ENCODE results near the gene ARHGAP19. TPM values are rescaled to one million over a fixed set of nuclear protein-coding genes. Genes with fewer than 3 reads are reported as not detected.

ARHGAP19 gene
- polyA plus RNA-seq, 1 of the 3 experiments (the other 2 are of a cell fraction) = 3.8 TPM

GRCh38 chr10:97341416-97341815 is 49.0 kb upstream of the ARHGAP19 start (continued):
- TF ChIP-seq PBX3 (IDR thresholded peaks at IDR 0.05) (no peak), SIN3A (IDR thresholded peaks at IDR 0.05; ENCODE audit: borderline replicate concordance, low read depth, low read length) (no peak)

GRCh38 chr10:97338041-97338440 is 45.6 kb upstream of the ARHGAP19 start:
- Histone ChIP-seq H3K4me1 (ENCODE audit: control insufficient read depth in 1 of 2, insufficient read depth in 2 of 2, low read depth in 1 of 2, low read length in 1 of 2) (peaks cover 0 to 10% of the 10 kb centered on the region in 2 experiments; a peak in 1 of 4 replicates), H3K79me2 (ENCODE audit: insufficient read depth) (no peaks in the 10 kb centered on the region)
- 88% methylated on average over 5 of the region's 5 CpGs for WGBS (ENCODE audit: low lambda C conversion rate)

GRCh38 chr10:97336942-97337831 is 44.8 kb upstream of the ARHGAP19 start:
- CTCF ChIA-PET = no interaction called here
- H3K9me2 ChIP-seq = no peaks in the 10 kb centered on the region
- H3K27me3 ChIP-seq (ENCODE audit: insufficient read depth) = no peaks in the 10 kb centered on the region
- no peaks in the 10 kb centered on the region for H3K9me3 ChIP-seq
- POLR2A ChIA-PET = interaction anchor here (0.8 kb wide), 1 partner anchor 45 kb away, joined by 4 read pairs; the partner anchor contains the start of gene ARHGAP19
- H3K9ac ChIP-seq = no peak overlapping the region
- 51% methylated on average over 11 of the region's 11 CpGs for WGBS (ENCODE audit: low lambda C conversion rate)
- no peaks in the 10 kb centered on the region for H4K20me1 ChIP-seq (ENCODE audit: insufficient read depth)
- H3K79me2 ChIP-seq (ENCODE audit: insufficient read depth) = no peaks in the 10 kb centered on the region
- H2AFZ ChIP-seq (ENCODE audit: low read depth) = no peak overlapping the region
- DNase-seq = no peak
- H3K4me2 ChIP-seq = no peak overlapping the region
- no peaks in the 10 kb centered on the region for H3K36me3 ChIP-seq (replicated peaks in 1 of 2; ENCODE audit: control insufficient read depth in 1 of 2, insufficient read depth in 2 of 2, low read length in 1 of 2)
- TF ChIP-seq CHD2 (IDR thresholded peaks at IDR 0.05; ENCODE audit: low read length, partially characterized antibody) (no peak), USF2 (IDR thresholded peaks at IDR 0.05; ENCODE audit: borderline replicate concordance, low read depth, low read length) (no peak), RXRA (IDR thresholded peaks at IDR 0.05; ENCODE audit: borderline replicate concordance, low read depth) (no peak)
- H3K4me1 ChIP-seq (ENCODE audit: control insufficient read depth in 1 of 2, insufficient read depth in 2 of 2, low read depth in 1 of 2, low read length in 1 of 2) = peaks cover 0 to 17% of the 10 kb centered on the region in 2 experiments; a peak in 1 of 4 replicates
- H3K27ac ChIP-seq (ENCODE audit: low read depth in 2 of 2, low read length in 1 of 2) = no peak overlapping the region
- H3F3A ChIP-seq (replicated peaks; ENCODE audit: insufficient read depth) = peaks cover 19% of the 10 kb centered on the region
- H3K4me3 ChIP-seq (ENCODE audit: low read depth in 2 of 2, low read length in 1 of 2) = no peak overlapping the region

More at GRCh38 chr10:97338041-97338440, 45.6 kb upstream of the ARHGAP19 start:
- Histone ChIP-seq H3K27me3 (ENCODE audit: insufficient read depth) (no peaks in the 10 kb centered on the region), H3K9me3 (no peaks in the 10 kb centered on the region), H4K20me1 (ENCODE audit: insufficient read depth) (no peaks in the 10 kb centered on the region), H2AFZ (ENCODE audit: low read depth) (no peak overlapping the region), H3K36me3 (replicated peaks in 1 of 2; ENCODE audit: control insufficient read depth in 1 of 2, insufficient read depth in 2 of 2, low read length in 1 of 2) (no peaks in the 10 kb centered on the region), H3K9me2 (no peaks in the 10 kb centered on the region), H3K4me2 (no peak overlapping the region), H3K27ac (ENCODE audit: low read depth in 2 of 2, low read length in 1 of 2) (no peak overlapping the region), H3F3A (replicated peaks; ENCODE audit: insufficient read depth) (peaks cover 19% of the 10 kb centered on the region), H3K9ac (no peak overlapping the region), H3K4me3 (ENCODE audit: low read depth in 2 of 2, low read length in 1 of 2) (no peak overlapping the region)
- POLR2A ChIA-PET = interaction anchor here (0.8 kb wide), 1 partner anchor 46 kb away, joined by 4 read pairs; the partner anchor contains the start of gene ARHGAP19
- TF ChIP-seq EZH2phosphoT487 (IDR thresholded peaks at IDR 0.05; ENCODE audit: borderline replicate concordance, low read depth) (no peak), RFX5 (IDR thresholded peaks at IDR 0.05; ENCODE audit: low read length) (no peak), RAD21 (IDR thresholded peaks at IDR 0.05; ENCODE audit: low read length) (no peak), MXI1 (IDR thresholded peaks at IDR 0.05; ENCODE audit: low read depth, low read length) (no peak), MAX (IDR thresholded peaks at IDR 0.05; ENCODE audit: low read depth) (no peak)
- CTCF ChIA-PET = no interaction called here
- DNase-seq = no peak
